ENCODE results near the gene ARL3.

- no peak for TF ChIP-seq ZNF274 (IDR thresholded peaks at IDR 0.05; ENCODE audit: low read depth, low read length)
- no peak for TF ChIP-seq YY1 (IDR thresholded peaks at IDR 0.05; ENCODE audit: insufficient read depth, insufficient read length)
- TF ChIP-seq SUZ12 (IDR thresholded peaks at IDR 0.05; ENCODE audit: extremely low read depth, insufficient read depth, insufficient read length) = no peak
These were observed 9.3 kb downstream of the ARL3 start for GRCh38 chr10:102704915-102705314.

Data from NT2/D1 (cell line).